ENCODE results near the gene VN1R4.
A peak's percentile ranks its signal among the peaks of the same experiment; 100 is the strongest.
"Not testable (repeated sequence)": the region's sequence is repeated elsewhere in the genome, so short reads cannot be mapped to it uniquely, and the experiment has no call there.

Gene VN1R4

GRCh38 chr19:53267623-53268022 lies at the start of gene VN1R4:
VN1R4 (minus strand) TSS chr19:53267723; CDS start chr19:53267665, 58 bp downstream.
- not testable (repeated sequence) for DNase-seq (ENCODE audit: low read depth in 2 of 2)

- DNase-seq (ENCODE audit: low read depth in 2 of 2), result no peak
Measured at GRCh38 chr19:53311897-53312296, 44.4 kb upstream of the VN1R4 start.

GRCh38 chr19:53311044-53311443 lies 43.5 kb upstream of the VN1R4 start:
- DNase-seq (ENCODE audit: low read depth in 2 of 2), result no peak

- DNase-seq (ENCODE audit: low read depth in 2 of 2), result no peak
Measured at GRCh38 chr19:53308339-53308811, 40.9 kb upstream of the VN1R4 start.

DNA sequence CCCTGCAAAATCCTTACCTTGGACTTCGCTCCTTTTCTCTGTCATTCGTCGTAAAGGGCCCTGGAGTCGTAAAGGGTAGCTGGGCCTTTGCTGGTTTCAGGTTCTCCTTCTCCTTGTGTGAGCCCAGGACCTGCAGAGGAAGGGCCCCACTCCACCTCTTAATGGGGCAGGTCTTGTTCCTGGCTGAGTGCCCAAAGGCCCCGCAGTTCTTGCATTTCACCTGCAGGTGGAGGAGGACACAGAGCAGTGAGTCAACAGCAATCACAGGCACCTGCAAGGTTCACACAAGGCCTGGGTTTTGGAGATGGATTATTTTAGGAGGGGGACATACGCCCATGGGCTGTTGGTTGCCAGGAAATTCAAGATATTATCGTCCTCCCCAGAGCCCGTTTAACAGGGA lies 33.8 kb upstream of the VN1R4 start:
- DNase-seq (ENCODE audit: low read depth in 2 of 2), result not testable (repeated sequence)

- DNase-seq (ENCODE audit: low read depth in 2 of 2), result no peak
Measured at GRCh38 chr19:53294786-53295441, 27.4 kb upstream of the VN1R4 start.

- no peak for DNase-seq (ENCODE audit: low read depth in 2 of 2)
Measured at GRCh38 chr19:53290758-53291549, 23.4 kb upstream of the VN1R4 start.

- no peak for DNase-seq (ENCODE audit: low read depth in 2 of 2)
Measured at GRCh38 chr19:53285087-53285486, 17.6 kb upstream of the VN1R4 start.

DNA sequence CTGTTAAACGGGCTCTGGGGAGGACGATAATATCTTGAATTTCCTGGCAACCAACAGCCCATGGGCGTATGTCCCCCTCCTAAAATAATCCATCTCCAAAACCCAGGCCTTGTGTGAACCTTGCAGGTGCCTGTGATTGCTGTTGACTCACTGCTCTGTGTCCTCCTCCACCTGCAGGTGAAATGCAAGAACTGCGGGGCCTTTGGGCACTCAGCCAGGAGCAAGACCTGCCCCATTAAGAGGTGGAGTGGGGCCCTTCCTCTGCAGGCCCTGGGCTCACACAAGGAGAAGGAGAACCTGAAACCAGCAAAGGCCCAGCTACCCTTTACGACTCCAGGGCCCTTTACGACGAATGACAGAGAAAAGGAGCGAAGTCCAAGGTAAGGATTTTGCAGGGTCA lies 14.4 kb upstream of the VN1R4 start:
- DNase-seq (ENCODE audit: low read depth in 2 of 2), result not testable (repeated sequence)

- no peak for DNase-seq (ENCODE audit: low read depth in 2 of 2)
Measured at GRCh38 chr19:53275480-53275879, 8.0 kb upstream of the VN1R4 start.

DNA sequence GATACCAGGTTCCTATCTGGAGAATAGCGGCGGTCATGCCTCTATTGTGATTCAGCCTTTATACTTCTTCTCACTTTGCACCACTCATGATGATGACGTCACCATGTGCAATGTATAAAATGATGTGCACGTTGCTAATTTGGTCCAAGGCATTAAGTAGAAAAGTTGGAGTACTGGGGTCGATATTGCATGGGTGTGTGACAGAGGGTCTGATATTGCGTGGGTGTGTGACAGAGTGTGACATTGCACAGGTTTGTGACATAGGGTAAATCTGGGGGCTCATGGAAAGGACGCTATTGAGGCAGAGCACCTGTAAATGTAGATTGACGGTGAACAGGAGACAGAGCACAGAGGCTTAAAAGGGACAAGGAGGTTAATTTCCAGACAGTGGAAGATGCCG lies 4.5 kb upstream of the VN1R4 start:
- DNase-seq (ENCODE audit: low read depth in 2 of 2), result no peak

DNA sequence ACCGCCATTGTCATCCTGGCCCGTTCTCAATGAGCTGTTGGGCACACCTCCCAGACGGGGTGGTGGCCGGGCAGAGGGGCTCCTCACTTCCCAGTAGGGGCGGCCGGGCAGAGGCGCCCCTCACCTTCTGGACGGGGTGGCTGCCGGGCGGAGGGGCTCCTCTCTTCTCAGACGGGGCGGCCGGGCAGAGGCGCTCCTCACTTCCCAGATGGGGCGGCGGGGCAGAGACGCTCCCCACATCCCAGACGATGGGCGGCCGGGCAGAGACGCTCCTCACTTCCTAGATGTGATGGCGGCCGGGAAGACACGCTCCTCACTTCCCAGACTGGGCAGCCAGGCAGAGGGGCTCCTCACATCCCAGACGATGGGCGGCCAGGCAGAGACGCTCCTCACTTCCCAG lies 2.3 kb upstream of the VN1R4 start:
- DNase-seq (ENCODE audit: low read depth in 2 of 2), result not testable (repeated sequence)

GRCh38 chr19:53257715-53258342 lies 9.7 kb downstream of the VN1R4 start, which contains the start of gene VN1R2:
VN1R2 (plus strand) TSS chr19:53258292; CDS start chr19:53258376, 84 bp downstream.
- DNase-seq (ENCODE audit: low read depth in 2 of 2), result not testable (repeated sequence)

GRCh38 chr19:53254411-53255341 lies 12.8 kb downstream of the VN1R4 start, which contains the start of gene ZNF677:
ZNF677 (minus strand) TSS chr19:53254873; CDS start chr19:53251550, 3,323 bp downstream.
- peak; percentile 64 to 69 for DNase-seq (ENCODE audit: low read depth in 2 of 2)

DNA sequence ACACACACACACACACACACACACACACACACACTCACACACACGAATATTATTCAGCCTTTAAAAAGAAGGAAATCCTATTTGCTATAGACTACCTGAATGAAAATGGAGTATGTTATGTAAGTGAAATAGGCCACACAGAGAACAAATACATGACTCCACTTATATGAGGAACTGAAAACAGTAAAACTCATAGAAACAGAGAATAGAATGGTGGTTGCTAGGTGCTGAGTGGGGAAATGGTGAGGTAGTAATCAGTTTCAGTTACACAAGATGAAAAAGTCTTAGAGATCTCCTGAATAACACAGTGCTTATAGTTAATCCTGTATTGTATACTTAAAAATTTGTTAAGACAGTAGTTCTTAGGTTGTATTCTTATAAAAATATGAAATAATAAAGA lies 21.0 kb downstream of the VN1R4 start:
- DNase-seq (ENCODE audit: low read depth in 2 of 2), result no peak

DNA sequence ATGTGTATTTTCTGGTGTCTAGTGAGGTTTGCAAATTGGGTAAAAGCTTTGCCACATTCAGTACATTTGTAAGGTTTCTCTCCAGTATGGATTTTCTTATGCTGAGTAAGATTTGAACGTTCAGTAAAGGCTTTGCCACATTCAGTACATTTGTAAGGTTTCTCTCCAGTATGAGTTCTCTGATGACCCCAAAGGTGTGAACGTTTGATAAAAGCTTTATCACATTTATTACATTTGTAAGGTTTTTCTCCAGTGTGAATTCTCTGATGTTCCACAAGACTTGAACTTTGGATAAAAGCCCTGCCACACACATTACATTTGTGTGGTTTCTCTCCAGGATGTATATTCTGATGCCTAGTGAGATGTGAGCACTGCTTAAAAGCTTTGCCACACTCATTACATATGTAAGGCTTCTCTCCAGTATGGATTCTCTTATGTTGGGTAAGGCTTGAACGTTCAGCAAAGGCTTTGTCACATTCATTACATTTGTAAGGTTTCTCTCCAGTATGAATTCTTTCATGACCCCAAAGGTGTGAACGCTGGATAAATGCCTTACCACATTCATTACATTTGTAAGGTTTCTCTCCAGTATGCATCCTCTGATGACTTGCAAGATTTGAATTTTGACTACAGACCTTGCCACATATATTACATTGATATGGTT lies 30.3 kb downstream of the VN1R4 start:
- no peak for DNase-seq (ENCODE audit: low read depth in 2 of 2)

- no peak for DNase-seq (ENCODE audit: low read depth in 2 of 2)
Measured at GRCh38 chr19:53224606-53225005, 42.9 kb downstream of the VN1R4 start.

DNA sequence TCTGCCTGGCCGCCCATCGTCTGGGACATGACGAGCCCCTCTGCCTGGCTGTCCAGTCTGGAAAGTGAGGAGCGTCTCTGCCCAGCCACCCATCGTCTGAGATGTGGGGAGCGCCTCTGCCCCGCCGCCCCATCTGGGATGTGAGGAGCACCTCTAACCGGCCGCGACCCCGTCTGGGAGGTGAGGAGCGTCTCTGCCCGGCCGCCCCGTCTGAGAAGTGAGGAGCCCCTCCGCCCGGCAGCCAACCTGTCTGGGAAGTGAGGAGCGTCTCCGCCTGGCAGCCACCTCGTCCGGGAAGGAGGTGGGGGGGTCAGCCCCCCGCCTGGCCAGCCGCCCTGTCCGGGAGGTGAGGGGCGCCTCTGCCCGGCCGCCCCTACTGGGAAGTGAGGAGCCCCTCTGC lies 44.8 kb downstream of the VN1R4 start:
- not testable (repeated sequence) for DNase-seq (ENCODE audit: low read depth in 2 of 2)

Data from fibroblast of skin of left quadriceps (primary cell).